Smooth muscle cell of the brain vasculature (primary cell): Measurements from ENCODE around the gene CALCA.

Source experiments
- DNase-seq: peaks from one replicate; pipeline ENCODE4 v3.0.0-alpha.2; 2012; ENCODE audit warnings: low read depth, low spot score

Gene CALCA

DNA sequence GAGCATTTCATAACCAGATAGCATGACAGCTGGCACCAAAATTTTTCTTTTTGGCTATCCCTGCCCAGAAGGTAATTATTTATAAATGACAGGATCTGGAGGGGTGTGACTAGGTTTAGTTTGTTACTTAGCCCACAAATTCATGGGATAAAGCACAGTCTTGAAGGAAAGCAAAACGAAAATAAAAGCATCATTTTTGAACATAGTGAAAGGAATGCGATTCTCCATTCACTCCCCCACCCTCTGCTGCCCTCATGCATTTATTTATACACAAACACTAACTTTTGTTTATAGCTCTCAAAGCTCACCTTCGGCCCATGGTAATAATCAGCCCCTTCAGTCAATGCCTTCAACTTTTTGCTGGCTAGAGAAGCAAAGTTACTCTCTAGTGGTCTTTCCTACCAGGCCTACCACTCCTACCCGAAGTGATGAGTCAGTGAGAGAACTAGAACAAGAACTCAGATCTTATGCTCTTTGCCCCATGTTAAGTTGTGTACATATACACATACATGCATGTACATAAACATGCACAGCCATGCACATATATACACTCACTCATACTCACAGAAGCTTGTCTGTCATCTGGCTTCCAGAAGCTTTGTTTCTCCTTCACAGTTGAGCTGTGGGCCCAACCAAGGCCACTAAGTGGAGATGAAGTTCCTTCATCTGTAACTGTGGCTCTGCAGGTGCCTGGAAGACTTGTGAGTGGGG lies 22.6 kb downstream of the CALCA start:
- no peak for DNase-seq

DNA sequence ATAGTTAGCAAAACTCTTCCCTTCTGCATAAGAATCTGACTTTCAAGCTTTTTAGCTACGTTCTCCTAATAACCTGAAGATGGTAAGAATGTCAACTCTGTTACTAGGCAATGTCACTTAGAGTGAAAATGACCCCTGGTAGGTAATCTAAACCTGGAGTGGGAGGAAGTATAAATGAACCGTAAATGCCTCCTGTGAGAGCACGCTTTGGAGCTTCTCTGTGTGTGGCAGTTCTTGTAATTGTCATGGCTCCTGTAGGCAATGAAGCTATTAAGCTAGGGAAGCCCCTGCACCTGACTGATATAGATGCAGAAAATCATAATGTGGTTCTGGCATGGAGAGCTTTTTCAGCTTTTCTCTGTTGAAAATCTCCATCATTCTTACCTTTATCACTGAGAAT lies 29.4 kb downstream of the CALCA start:
- DNase-seq: no peak

DNA sequence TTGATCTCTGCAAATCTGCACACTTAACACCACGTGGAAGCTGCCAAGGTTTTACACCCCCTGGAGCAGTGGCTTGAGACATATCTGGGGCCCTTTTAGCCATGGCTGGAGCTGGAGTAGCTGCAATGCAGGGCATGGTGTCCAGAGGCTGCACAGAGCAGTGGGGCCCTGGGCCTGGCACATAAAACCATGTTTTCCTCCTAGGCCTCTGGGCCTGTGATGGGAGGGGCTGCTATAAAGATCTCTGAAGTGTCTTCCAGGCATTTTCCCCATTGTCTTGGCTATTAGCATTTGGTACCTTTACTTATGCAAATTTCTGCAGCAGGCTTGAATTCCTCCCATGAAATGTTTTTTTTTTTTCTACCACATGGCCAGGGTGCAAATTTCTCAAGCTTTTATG lies 33.2 kb downstream of the CALCA start:
- DNase-seq: no peak

DNA sequence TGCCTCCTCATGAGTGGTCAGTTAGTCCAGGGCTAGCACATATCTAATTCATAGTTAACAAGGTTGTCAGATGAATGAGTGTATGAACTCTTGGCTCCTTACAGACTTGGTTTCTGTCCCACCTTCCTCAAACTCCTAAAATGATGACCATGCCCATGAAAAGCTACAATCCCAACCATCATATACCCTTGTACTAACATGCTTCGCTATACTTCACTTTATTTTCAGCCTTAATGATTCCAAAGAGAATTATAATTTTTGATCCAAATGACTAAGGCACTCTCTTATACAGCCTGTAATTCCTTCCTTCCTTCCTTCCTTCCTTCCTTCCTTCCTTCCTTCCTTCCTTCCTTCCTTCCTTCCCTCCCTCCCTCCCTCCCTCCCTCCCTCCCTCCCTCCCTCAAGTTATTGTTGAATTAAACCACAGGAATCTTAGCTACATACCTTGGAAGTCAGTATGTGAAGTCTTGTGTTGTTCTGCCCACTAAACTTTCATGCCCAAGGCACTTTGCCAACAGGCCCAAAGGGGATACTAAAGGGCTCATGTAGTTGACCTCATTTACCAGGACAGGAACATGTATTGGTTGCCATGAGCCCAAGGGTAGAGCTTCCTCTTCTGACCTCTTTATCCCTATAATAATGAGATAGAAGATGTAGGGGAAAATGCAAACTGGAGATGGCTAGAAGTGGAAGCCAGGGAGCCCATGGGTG lies 37.4 kb downstream of the CALCA start:
- no peak for DNase-seq

DNA sequence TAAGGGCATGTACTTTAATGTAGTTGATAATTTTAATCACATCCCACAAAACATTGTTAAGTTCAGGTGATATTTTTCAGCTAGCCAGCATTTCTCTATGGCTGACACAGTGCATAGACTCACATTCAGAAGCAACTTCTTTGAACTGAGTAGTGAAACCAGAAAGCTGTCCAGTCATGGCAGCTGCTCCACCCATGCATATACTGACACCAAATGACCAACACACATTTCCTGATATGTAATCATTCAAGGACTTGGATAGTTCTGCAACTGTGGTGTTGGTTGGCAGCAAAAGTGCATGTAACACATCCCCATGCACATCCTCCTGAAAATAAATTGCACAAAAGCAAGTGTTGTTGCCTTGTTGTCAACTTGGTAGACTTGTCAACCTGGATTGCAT lies 39.7 kb downstream of the CALCA start:
- no peak for DNase-seq

DNA sequence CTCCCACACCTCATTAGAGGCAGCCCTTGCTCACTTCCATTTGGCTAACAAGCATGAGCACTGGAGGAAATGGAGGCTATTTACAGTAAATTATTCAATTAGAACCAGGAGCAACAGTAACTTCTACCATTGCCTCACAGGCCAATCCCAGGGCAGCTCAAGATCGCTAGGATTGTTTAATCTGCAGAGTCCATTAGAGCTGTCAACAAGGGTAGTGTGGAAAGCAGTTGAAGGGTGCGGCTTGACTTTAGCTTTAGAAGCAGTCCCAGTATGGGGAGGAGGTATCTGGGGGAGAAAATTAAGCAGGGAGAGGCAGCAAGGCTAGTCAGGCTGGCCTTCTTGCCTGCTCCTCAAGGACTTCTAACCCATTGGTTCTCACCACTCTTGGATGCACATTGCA lies 41.8 kb downstream of the CALCA start:
- no peak for DNase-seq

DNA sequence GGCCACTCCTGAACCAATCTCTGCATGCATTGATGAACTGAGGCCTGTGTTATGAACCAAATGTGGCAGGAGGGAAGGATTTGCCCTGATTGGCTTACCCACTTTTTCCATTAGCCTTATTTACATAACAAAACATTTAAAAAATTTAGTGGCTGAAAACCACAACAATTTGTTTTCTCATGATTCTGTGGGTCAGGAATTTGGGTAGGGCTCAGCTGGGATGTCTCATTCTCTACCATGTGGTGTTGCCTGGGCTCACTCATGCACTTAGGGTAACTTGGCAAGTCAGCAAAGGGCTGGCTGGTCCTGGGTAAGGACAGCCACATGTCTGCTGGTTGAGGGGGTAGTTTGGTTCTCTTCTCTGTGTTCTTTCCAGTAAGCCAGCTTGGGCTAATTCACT lies 45.0 kb downstream of the CALCA start:
- no peak for DNase-seq

DNA sequence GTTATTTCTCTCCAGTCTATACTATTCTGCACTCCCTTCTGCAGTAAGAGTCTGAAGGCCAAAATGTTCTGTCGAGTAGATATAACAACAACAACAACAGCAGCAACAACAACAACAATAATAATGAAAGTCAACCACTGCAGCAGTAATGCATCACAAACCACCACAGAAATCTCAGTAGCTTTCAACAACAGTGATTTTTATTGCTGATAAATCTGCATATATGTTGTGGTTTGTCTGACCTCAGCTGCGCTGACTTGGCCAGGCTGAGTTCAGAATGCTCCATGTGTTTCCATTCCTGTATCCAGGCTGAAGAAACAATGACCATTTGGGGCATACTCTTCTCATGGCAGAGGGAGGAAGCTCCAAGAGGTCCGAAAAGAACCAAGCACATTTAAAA lies 47.8 kb downstream of the CALCA start:
- DNase-seq: no peak
